ENCODE measurements around the gene CDH3.

DNA sequence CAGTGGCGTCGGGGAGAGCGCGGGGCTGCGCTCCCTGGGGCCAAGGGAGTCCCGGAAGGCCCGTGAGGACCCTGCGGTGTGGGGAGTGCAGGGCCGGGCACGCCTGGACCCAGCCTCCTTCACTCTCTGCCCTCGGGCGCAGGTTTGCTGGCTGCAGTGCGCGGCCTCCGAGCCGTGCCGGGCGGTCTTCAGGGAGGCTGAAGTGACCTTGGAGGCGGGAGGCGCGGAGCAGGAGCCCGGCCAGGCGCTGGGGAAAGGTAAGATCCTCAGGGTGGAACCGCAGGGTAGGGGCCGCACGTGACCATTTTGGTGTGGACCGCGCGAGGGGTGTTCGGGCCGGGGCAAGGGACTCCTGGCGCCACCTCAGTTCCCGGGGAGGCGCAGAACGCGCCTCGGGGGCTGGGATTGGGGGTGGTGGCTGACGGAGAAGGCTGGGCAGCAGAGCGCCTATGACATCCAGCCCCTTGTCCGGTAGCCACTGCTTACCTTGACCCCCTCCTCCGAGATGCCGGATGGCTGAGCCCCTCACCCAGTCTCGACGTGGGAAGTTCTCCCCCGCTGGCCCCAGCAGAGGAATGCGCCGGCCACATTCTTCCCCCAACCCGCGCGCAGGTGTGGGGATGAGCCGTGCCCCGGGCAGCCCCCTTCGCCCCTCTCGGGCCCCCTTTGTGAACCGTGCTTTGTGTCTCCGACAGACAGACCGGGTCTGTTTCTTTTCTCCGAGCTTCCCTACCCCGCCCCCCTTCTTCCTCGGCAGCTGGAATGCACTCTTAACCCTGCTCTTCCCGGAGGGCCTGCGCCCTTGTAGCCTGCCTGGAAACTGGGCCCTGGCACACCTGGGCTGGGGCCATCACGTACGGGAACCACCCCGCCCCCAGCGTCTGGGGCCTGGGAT, 631 bp downstream of the CDH3 start:
- TF ChIP-seq, protein P1, sequence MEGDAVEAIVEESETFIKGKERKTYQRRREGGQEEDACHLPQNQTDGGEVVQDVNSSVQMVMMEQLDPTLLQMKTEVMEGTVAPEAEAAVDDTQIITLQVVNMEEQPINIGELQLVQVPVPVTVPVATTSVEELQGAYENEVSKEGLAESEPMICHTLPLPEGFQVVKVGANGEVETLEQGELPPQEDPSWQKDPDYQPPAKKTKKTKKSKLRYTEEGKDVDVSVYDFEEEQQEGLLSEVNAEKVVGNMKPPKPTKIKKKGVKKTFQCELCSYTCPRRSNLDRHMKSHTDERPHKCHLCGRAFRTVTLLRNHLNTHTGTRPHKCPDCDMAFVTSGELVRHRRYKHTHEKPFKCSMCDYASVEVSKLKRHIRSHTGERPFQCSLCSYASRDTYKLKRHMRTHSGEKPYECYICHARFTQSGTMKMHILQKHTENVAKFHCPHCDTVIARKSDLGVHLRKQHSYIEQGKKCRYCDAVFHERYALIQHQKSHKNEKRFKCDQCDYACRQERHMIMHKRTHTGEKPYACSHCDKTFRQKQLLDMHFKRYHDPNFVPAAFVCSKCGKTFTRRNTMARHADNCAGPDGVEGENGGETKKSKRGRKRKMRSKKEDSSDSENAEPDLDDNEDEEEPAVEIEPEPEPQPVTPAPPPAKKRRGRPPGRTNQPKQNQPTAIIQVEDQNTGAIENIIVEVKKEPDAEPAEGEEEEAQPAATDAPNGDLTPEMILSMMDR (IDR thresholded peaks at IDR 0.05) = no peak
- no peak for TF ChIP-seq POLR2A (IDR thresholded peaks at IDR 0.05)

Data from body of pancreas (tissue), 4 donors.